ENCODE results near the gene TTC23L. TPM values are rescaled to one million over a fixed set of nuclear protein-coding genes. Genes with fewer than 3 reads are reported as not detected.

TTC23L gene
- total and polyA plus RNA-seq, 2 of the 8 experiments (the other 6 are each of a cell fraction or from before 2014, with no cell fraction given) = 1.1 to 2.4 TPM

GRCh38 chr5:34865091-34865490 lies 26.1 kb downstream of the TTC23L start:
- no peaks in the 10 kb centered on the region for H3K79me2 ChIP-seq (ENCODE audit: control insufficient read depth in 1 of 2, insufficient read depth in 2 of 2, low read length in 2 of 2)
- H2BK20ac ChIP-seq (ENCODE audit: low read length) = no peak overlapping the region
- ChIA-PET CTCF (ENCODE audit: partially characterized antibody) (interaction anchor here (0.6 to 1.2 kb wide), 2 partner anchors 15 to 19 kb away, joined by 3 to 4 read pairs; no protein-coding TSS in a partner anchor), POLR2A (ENCODE audit: partially characterized antibody) (interaction anchor here (1.3 to 1.5 kb wide), 2 partner anchors 16 to 26 kb away, joined by 4 to 6 read pairs; partner anchors contain the start of gene TTC23L)
- peak overlapping the region in 1 of 2 experiments; percentile 16; a peak in 1 of 4 replicates for H3K4me2 ChIP-seq (ENCODE audit: insufficient read depth in 1 of 2, low read depth in 2 of 2, low read length in 2 of 2)
- DNase-seq (ENCODE audit: low read depth in 1 of 2, low spot score in 2 of 2) (no peak), FAIRE-seq (no peak)
- H3K18ac ChIP-seq (ENCODE audit: extremely low read depth, low read length) = no peak overlapping the region
- H4K91ac ChIP-seq (replicated peaks; ENCODE audit: insufficient read length, low read length) = no peak overlapping the region
- H4K5ac ChIP-seq (ENCODE audit: insufficient read length, low read depth, low read length) = no peak overlapping the region
- no peak overlapping the region for H2AFZ ChIP-seq (ENCODE audit: low read length)
- no peak overlapping the region for H3K56ac ChIP-seq (replicated peaks; ENCODE audit: insufficient read length, low read depth, low read length)
- H2BK5ac ChIP-seq (ENCODE audit: low read depth, low read length) = no peak overlapping the region
- no peak overlapping the region for H4K8ac ChIP-seq (ENCODE audit: extremely low read depth, insufficient read depth, low read length)
- peaks cover 5 to 15% (median 8%) of the 10 kb centered on the region in 4 experiments for H3K4me1 ChIP-seq (replicated peaks in 1 of 4; ENCODE audit: control insufficient read depth in 3 of 4, insufficient read depth in 4 of 4, low read length in 3 of 4)
- no peak overlapping the region for H2AK5ac ChIP-seq (ENCODE audit: low read depth, low read length)
- H2BK12ac ChIP-seq (ENCODE audit: low read depth, low read length) = no peak overlapping the region
- 94% methylated on average over 2 of the region's 2 CpGs; no CpG with 5 or more reads in 1 of the 2 experiments for WGBS, 2 experiments (ENCODE audit: extremely low coverage in 1 of 2, insufficient coverage in 1 of 2, insufficient read length in 1 of 2, insufficient replicate concordance in 2 of 2, low coverage in 1 of 2, low lambda C conversion rate in 2 of 2, missing lambda C conversion rate in 1 of 2)
- H3K36me3 ChIP-seq (ENCODE audit: control insufficient read depth in 2 of 4, insufficient read depth in 4 of 4, low read length in 3 of 4) = 0 out of 8 replicates have a peak, but pooled peaks cover 0 to 2% (median 0%) of the 10 kb centered on the region in 4 experiments
- no peak overlapping the region for H3K9ac ChIP-seq (replicated peaks in 1 of 4; ENCODE audit: extremely low read depth in 1 of 4, low read depth in 3 of 4, low read length in 3 of 4)
- H3K4ac ChIP-seq (replicated peaks; ENCODE audit: insufficient read length, low read depth, low read length) = no peak overlapping the region
- no peaks in the 10 kb centered on the region for H3K27me3 ChIP-seq (replicated peaks in 1 of 4; ENCODE audit: control insufficient read depth in 3 of 4, extremely low read depth in 1 of 4, insufficient read depth in 3 of 4, low read length in 3 of 4)
- no peak overlapping the region for H3K14ac ChIP-seq (ENCODE audit: insufficient read length)
- H3K23me2 ChIP-seq (ENCODE audit: low read depth, low read length) = no peaks in the 10 kb centered on the region
- H3K79me1 ChIP-seq (ENCODE audit: low read depth, low read length) = no peaks in the 10 kb centered on the region
- no peak overlapping the region for H2BK15ac ChIP-seq (ENCODE audit: low read length)
- no peaks in the 10 kb centered on the region for H3K9me3 ChIP-seq (ENCODE audit: insufficient read depth in 2 of 2, low read depth in 1 of 2, low read length in 1 of 2)
- no peak overlapping the region for H3K4me3 ChIP-seq (ENCODE audit: extremely low read depth in 1 of 4, insufficient read depth in 2 of 4, low read depth in 3 of 4, low read length in 4 of 4)
- no peak overlapping the region for H3K23ac ChIP-seq (ENCODE audit: insufficient read length)
- no peak overlapping the region for H2BK120ac ChIP-seq (replicated peaks; ENCODE audit: low read depth, low read length)
- H4K20me1 ChIP-seq (replicated peaks in 1 of 2; ENCODE audit: control insufficient read depth in 1 of 2, insufficient read depth in 2 of 2, low read length in 2 of 2) = no peaks in the 10 kb centered on the region
- H3K27ac ChIP-seq (ENCODE audit: low read depth, low read length) = no peak overlapping the region
- TF ChIP-seq YY1 (IDR thresholded peaks at IDR 0.05; ENCODE audit: low read depth, low read length) = no peak
- no peak for TF ChIP-seq NRF1 (IDR thresholded peaks at IDR 0.05; ENCODE audit: low read depth, low read length)
- TF ChIP-seq MAFK (IDR thresholded peaks at IDR 0.05; ENCODE audit: low read depth, low read length) = no peak
- TF ChIP-seq CEBPB (IDR thresholded peaks at IDR 0.05; ENCODE audit: low read depth, low read length) = no peak
- no peak for TF ChIP-seq BRCA1 (IDR thresholded peaks at IDR 0.05; ENCODE audit: low read depth, low read length)
- no peak for TF ChIP-seq JUND (IDR thresholded peaks at IDR 0.05; ENCODE audit: low read length)
- no peak for TF ChIP-seq RFX5 (IDR thresholded peaks at IDR 0.05; ENCODE audit: borderline replicate concordance, low read depth, low read length)
- no peak for TF ChIP-seq SUZ12 (IDR thresholded peaks at IDR 0.05; ENCODE audit: low read length)
- TF ChIP-seq CTCF (IDR thresholded peaks at IDR 0.05; ENCODE audit: control extremely low read depth in 1 of 3, insufficient read depth in 1 of 3, low read depth in 1 of 3, low read length in 3 of 3) = no peak
- TF ChIP-seq CHD2 (IDR thresholded peaks at IDR 0.05; ENCODE audit: low read length) = no peak
- no peak for TF ChIP-seq MAX (IDR thresholded peaks at IDR 0.05)
- no peak for TF ChIP-seq KDM1A (IDR thresholded peaks at IDR 0.05; ENCODE audit: borderline replicate concordance, low read length)

Measured in H1 (cell line).